ENCODE measurements around the gene NECTIN1. TPM values are rescaled to one million over a fixed set of nuclear protein-coding genes. Genes with fewer than 3 reads are reported as not detected.

NECTIN1 gene
- total RNA-seq, 2 experiments from 2014 or later: 2.5 to 3.4 TPM

DNA sequence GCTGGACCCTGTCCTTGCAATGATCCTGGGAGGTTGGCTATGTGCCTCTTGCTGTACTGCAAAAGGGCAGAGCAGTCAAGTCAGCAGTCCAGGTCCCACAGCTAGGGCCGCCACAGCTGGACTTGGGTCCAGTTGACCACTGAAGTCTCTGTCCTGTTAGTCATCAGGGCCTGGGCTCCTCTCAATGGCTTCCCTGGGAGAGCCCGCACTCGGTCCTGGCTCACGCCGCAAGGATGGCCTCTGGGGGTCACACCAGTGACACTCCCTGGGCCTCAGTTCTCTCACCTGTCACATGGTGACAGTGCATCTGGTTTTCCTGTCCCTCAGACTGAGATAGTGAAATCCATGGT, 85.1 kb downstream of the NECTIN1 start:
- Mint-ChIP-seq H3K27ac (no peak overlapping the region), H3K4me3 (no peak overlapping the region), H3K27me3 (no peaks in the 10 kb centered on the region), H3K36me3 (ENCODE audit: low read depth) (no peaks in the 10 kb centered on the region), H3K4me1 (ENCODE audit: low read depth) (no peaks in the 10 kb centered on the region), H3K9me3 (no peaks in the 10 kb centered on the region)
- no peak for ATAC-seq (ENCODE audit: poor library complexity)
- peaks cover 0 to 6% of the 10 kb centered on the region in 2 experiments for H3K27me3 ChIP-seq (ENCODE audit: control insufficient read depth in 1 of 2, insufficient read depth in 2 of 2, low read length in 2 of 2)
- no peak for DNase-seq
- TF ChIP-seq, protein P1, sequence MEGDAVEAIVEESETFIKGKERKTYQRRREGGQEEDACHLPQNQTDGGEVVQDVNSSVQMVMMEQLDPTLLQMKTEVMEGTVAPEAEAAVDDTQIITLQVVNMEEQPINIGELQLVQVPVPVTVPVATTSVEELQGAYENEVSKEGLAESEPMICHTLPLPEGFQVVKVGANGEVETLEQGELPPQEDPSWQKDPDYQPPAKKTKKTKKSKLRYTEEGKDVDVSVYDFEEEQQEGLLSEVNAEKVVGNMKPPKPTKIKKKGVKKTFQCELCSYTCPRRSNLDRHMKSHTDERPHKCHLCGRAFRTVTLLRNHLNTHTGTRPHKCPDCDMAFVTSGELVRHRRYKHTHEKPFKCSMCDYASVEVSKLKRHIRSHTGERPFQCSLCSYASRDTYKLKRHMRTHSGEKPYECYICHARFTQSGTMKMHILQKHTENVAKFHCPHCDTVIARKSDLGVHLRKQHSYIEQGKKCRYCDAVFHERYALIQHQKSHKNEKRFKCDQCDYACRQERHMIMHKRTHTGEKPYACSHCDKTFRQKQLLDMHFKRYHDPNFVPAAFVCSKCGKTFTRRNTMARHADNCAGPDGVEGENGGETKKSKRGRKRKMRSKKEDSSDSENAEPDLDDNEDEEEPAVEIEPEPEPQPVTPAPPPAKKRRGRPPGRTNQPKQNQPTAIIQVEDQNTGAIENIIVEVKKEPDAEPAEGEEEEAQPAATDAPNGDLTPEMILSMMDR (IDR thresholded peaks at IDR 0.05): no peak
- no peaks in the 10 kb centered on the region for H3K36me3 ChIP-seq (ENCODE audit: insufficient read depth, low read length)
- ChIA-PET CTCF (interaction anchor here (0.6 kb wide), 1 partner anchor 58 kb away, joined by 3 read pairs; no protein-coding TSS in a partner anchor), POLR2A (no interaction called here)
- peaks cover 0 to 6% of the 10 kb centered on the region in 2 experiments for H3K9me3 ChIP-seq (ENCODE audit: control insufficient read depth in 1 of 2, insufficient read depth in 1 of 2, low read length in 2 of 2)
- no peak overlapping the region for H3K27ac ChIP-seq (ENCODE audit: low read depth in 1 of 2, low read length in 2 of 2)
- H3K4me3 ChIP-seq (ENCODE audit: low read length): no peak overlapping the region
- intact Hi-C loops (cut with DNase I, micrococcal nuclease): loop anchor here in 1 of 2 experiments (5.0 kb wide), 1 partner anchor 83 kb away; the partner anchor contains the start of gene NECTIN1
- no peaks in the 10 kb centered on the region for H3K4me1 ChIP-seq (ENCODE audit: insufficient read depth, low read length)

DNA sequence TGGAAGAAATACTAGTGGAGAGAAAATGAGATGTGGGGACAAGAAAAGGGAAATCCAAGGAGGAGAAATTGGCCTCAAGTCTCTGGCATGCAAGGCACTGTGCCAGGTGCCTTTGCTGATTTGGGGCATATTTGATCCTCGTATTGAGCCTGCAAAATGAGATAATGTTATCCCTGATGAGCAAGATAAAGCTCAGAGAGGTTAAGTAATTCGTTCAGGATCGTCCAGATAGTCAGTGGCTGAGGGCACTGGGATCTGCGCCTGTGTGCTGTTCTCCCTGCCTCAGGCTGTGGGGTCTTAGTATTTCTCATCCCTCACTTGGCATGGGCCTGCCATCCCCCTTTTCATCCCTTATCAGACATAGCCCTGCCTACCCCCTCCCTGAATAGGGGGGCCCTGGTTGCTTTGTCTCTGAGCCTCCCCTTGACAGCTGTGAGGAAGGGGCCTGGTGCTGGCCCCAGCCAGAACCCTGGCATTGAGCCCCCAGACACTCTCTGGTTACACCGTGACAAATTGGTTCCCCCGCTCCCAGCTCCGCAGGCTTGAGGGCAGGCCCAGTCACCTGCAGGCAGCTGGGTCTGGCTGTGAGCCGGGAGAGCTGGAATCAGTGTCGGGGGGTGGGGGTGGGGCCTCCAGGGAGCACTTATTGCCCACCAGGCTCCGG, 85.7 kb downstream of the NECTIN1 start:
- intact Hi-C loops (cut with DNase I, micrococcal nuclease): loop anchor here in 1 of 2 experiments (5.0 kb wide), 1 partner anchor 84 kb away; the partner anchor contains the start of gene NECTIN1
- Histone ChIP-seq H3K4me3 (ENCODE audit: low read length) (no peak overlapping the region), H3K9me3 (ENCODE audit: control insufficient read depth in 1 of 2, insufficient read depth in 1 of 2, low read length in 2 of 2) (peaks cover 0 to 1% of the 10 kb centered on the region in 2 experiments), H3K4me1 (ENCODE audit: insufficient read depth, low read length) (no peaks in the 10 kb centered on the region), H3K27ac (ENCODE audit: low read depth in 1 of 2, low read length in 2 of 2) (no peak overlapping the region), H3K36me3 (ENCODE audit: insufficient read depth, low read length) (no peaks in the 10 kb centered on the region), H3K27me3 (ENCODE audit: control insufficient read depth in 1 of 2, insufficient read depth in 2 of 2, low read length in 2 of 2) (peaks cover 0 to 6% of the 10 kb centered on the region in 2 experiments)
- Mint-ChIP-seq H3K4me1 (ENCODE audit: low read depth) (no peaks in the 10 kb centered on the region), H3K9me3 (no peaks in the 10 kb centered on the region), H3K27me3 (no peaks in the 10 kb centered on the region), H3K27ac (no peak overlapping the region), H3K4me3 (no peak overlapping the region), H3K36me3 (ENCODE audit: low read depth) (no peaks in the 10 kb centered on the region)
- ChIA-PET CTCF (interaction anchor here (0.6 kb wide), 1 partner anchor 58 kb away, joined by 3 read pairs; no protein-coding TSS in a partner anchor), POLR2A (no interaction called here)
- TF ChIP-seq, protein P1 (IDR thresholded peaks at IDR 0.05): no peak
- ATAC-seq (ENCODE audit: poor library complexity) (no peak), DNase-seq (no peak)

DNA sequence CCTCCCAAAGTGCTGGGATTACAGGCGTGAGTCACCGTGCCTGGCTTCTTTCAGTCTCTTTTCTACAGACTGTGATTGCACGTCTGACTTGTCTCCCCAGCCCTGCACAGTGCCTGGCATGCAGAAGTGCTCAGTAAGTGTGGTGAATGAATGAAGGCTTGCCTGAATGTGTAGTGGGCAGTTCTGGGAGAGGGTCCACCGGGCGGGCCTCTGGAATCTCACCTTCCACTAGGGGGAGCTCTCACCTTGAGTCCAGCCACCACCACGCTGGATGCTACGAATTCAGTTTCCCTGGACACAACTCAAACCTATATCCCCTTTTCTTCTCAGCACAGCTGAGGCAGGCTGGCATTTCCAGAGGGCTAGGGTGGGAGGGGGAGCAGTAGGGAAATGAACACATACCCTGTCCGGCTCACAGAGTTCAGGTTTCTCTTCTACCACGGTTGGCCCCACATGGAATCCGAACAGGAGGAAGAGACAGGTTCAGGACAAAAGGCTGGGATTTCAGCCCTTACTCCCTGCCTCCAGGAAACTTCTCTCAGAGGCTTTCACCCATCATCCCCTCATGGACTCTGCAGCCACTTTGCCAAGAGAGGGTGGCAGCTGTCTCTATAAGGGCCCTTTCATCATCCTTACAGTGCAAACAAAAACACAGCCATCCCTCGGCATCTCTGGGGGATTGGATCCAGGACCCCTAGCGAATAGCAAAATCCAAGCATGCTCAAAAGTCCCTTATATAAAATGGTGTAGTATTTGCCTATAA, 86.8 kb downstream of the NECTIN1 start:
- Mint-ChIP-seq H3K4me1 (ENCODE audit: low read depth) (no peaks in the 10 kb centered on the region), H3K9me3 (no peaks in the 10 kb centered on the region), H3K36me3 (ENCODE audit: low read depth) (no peaks in the 10 kb centered on the region), H3K27me3 (no peaks in the 10 kb centered on the region), H3K27ac (no peak overlapping the region), H3K4me3 (no peak overlapping the region)
- Histone ChIP-seq H3K4me1 (ENCODE audit: insufficient read depth, low read length) (no peaks in the 10 kb centered on the region), H3K27me3 (ENCODE audit: control insufficient read depth in 1 of 2, insufficient read depth in 2 of 2, low read length in 2 of 2) (peaks cover 0 to 6% of the 10 kb centered on the region in 2 experiments), H3K27ac (ENCODE audit: low read depth in 1 of 2, low read length in 2 of 2) (no peak overlapping the region), H3K9me3 (ENCODE audit: control insufficient read depth in 1 of 2, insufficient read depth in 1 of 2, low read length in 2 of 2) (no peaks in the 10 kb centered on the region), H3K36me3 (ENCODE audit: insufficient read depth, low read length) (no peaks in the 10 kb centered on the region), H3K4me3 (ENCODE audit: low read length) (no peak overlapping the region)
- POLR2A ChIA-PET: no interaction called here
- intact Hi-C loops (cut with DNase I, micrococcal nuclease): loop anchor here in 1 of 2 experiments (5.0 kb wide), 1 partner anchor 85 kb away; the partner anchor contains the start of gene NECTIN1
- DNase-seq: peak in 4 of 14 experiments; percentile 14 to 59 (median 46)
- TF ChIP-seq, protein P1 (IDR thresholded peaks at IDR 0.05): peak; percentile 55
- no peak for ATAC-seq (ENCODE audit: poor library complexity)
- CTCF ChIA-PET: interaction anchor here (2.3 kb wide), 1 partner anchor 87 kb away, joined by 9 read pairs; the partner anchor contains the start of gene NECTIN1

Measured in CD4-positive, alpha-beta T cell (primary cell).